HepG2 (cell line): ENCODE measurements around the gene LYST. TPM values are rescaled to one million over a fixed set of nuclear protein-coding genes. Genes with fewer than 3 reads are reported as not detected.
A peak's percentile ranks its signal among the peaks of the same experiment; 100 is the strongest.

Source experiments
- CHCHD3 ChIP-seq: sonication (generic); formaldehyde crosslinking; IDR thresholded peaks from 2 replicates; pipeline ENCODE4 v1.8.0; 2022; ENCODE audit warnings: mild to moderate bottlenecking, missing genetic modification reagents, moderate library complexity
- KLF11 ChIP-seq: IDR thresholded peaks from 2 replicates; pipeline ENCODE4 v1.6.1; 2016; ENCODE audit warnings: missing compliant biosample characterization
- MTF1 ChIP-seq: sonication (generic); formaldehyde crosslinking; IDR thresholded peaks from 2 replicates; pipeline ENCODE4 v1.5.0; 2020; ENCODE audit warnings: missing genetic modification reagents
- NCOA2 ChIP-seq: sonication (generic); formaldehyde crosslinking; IDR thresholded peaks from 2 replicates; pipeline ENCODE4 v1.8.0; 2022; ENCODE audit warnings: inconsistent platforms
- PAWR ChIP-seq: sonication (generic); formaldehyde crosslinking; IDR thresholded peaks from 2 replicates; pipeline ENCODE4 v1.4.0; 2020; ENCODE audit warnings: missing genetic modification reagents, mild to moderate bottlenecking, borderline replicate concordance
- RXRB ChIP-seq: IDR thresholded peaks from 2 replicates; pipeline ENCODE4 v1.6.1; 2016; ENCODE audit warnings: borderline replicate concordance, missing genetic modification reagents, missing compliant biosample characterization
- ZNF138 ChIP-seq: sonication (generic); formaldehyde crosslinking; IDR thresholded peaks from 2 replicates; pipeline ENCODE4 v1.5.0; 2020; ENCODE audit warnings: mild to moderate bottlenecking, low read depth, missing genetic modification reagents
- ZNF451 ChIP-seq: sonication (generic); formaldehyde crosslinking; IDR thresholded peaks from 2 replicates; pipeline ENCODE4 v1.5.0; 2020; ENCODE audit warnings: mild to moderate bottlenecking, missing genetic modification reagents
- ZNF510 ChIP-seq: sonication (generic); formaldehyde crosslinking; IDR thresholded peaks from 2 replicates; pipeline ENCODE4 v1.4.0; 2020; ENCODE audit warnings: low read depth, mild to moderate bottlenecking, missing genetic modification reagents
- ZNF543 ChIP-seq: sonication (generic); formaldehyde crosslinking; IDR thresholded peaks from 2 replicates; pipeline ENCODE4 v1.4.0; 2020; ENCODE audit warnings: mild to moderate bottlenecking, missing genetic modification reagents
- polyA plus RNA-seq, 8 experiments: library from polyadenylated mRNA; depleted of rRNA in 3 of 8; stranded (reverse) in 7 of 8; unstranded in 1 of 8; fragments of >200 nt; fragmentation: Illumina TruSeq in 4 of 8; extraction: Trizol in 4 of 8; gene quantifications; 2 replicates each; pipeline versions ENCODE4 v1.2.1 to v1.2.3, GENCODE V29; 2011 to 2016; ENCODE audit warnings: low read depth in 4 of 8, missing spikeins in 1 of 8, mixed read lengths in 1 of 8; ENCODE audit not compliant: insufficient read depth in 1 of 8
- total RNA-seq, 5 experiments: library from RNA; depleted of rRNA; stranded (reverse); fragments of >200 nt; fragmentation: Illumina TruSeq; extraction: Trizol; gene quantifications; 2 replicates each; pipeline ENCODE4 v1.2.3, GENCODE V29; 2016; ENCODE audit warnings: low read depth in 1 of 5
- TF ChIP-seq, protein P1 (sequence below): IDR thresholded peaks from 2 replicates; pipeline ENCODE4 v1.6.1; 2016; ENCODE audit warnings: mild to moderate bottlenecking, missing biosample characterization, missing genetic modification reagents
- TF ChIP-seq, protein P2 (sequence below): IDR thresholded peaks from 2 replicates; pipeline ENCODE4 v1.6.1; 2016; ENCODE audit warnings: low read depth, missing genetic modification reagents, missing compliant biosample characterization
- TF ChIP-seq, protein P3 (sequence below): sonication (generic); formaldehyde crosslinking; IDR thresholded peaks from 2 replicates; pipeline ENCODE4 v1.9.0; 2021; ENCODE audit warnings: missing genetic modification reagents, mild to moderate bottlenecking, borderline replicate concordance
- TF ChIP-seq, protein P4 (sequence below): sonication (generic); formaldehyde crosslinking; IDR thresholded peaks from 2 replicates; pipeline ENCODE4 v1.4.0; 2020; ENCODE audit warnings: mild to moderate bottlenecking, missing genetic modification reagents, borderline replicate concordance

The LYST gene
- total and polyA plus RNA-seq, 2 of the 13 experiments (the other 11 are each of a cell fraction or from before 2014, with no cell fraction given), result 0.91 to 2.5 TPM

DNA sequence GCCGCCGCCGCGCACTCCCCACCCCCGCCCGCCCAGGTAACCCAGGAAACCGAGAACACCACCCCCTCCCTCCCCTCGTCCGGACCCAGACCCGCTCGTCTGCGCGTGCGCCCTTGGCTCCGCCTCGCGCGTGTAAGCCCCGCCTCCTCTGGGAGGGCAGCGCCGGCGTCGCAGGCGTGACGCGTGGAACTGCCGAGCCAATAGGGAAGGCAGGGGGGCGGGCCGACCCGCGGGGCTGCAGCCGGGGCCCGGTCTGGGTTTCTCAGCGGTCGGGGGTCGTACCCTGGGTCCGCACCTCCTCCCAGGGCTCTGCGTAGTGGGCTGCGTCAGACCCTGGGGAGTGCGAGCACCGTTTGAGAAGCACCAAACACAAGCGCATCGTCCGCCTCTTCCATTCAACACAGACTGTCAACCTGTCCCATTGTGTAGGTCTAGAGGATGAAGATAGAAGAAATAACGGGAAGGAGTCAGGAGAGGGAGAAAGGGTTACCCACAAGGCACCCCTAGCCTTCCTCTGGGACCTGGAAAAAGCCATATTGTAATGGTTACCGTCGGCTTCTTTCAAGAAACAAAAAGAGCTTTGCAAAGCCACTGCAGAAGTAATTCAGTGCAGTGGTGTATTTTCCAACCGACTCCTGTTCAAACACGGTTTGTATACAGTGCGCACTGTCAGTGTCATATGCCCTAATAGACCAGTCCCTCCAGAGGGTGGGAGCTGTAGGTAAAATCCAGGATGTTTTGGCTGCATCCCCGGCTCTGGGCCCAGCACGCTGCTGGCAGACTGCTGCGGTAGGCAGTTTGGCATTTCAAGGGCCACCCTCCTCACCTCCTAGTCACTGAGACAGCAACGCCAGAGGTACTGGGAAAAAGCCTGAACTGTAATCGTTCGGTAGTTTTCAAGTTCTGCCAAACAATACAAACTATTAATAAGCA, 473 bp upstream of the LYST start (continued):
- 0 out of 2 replicates have a peak, but pooled peaks have one; percentile 15 for TF ChIP-seq ZNF543
- TF ChIP-seq, protein P1, sequence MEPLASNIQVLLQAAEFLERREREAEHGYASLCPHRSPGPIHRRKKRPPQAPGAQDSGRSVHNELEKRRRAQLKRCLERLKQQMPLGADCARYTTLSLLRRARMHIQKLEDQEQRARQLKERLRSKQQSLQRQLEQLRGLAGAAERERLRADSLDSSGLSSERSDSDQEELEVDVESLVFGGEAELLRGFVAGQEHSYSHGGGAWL (CRISPR knock-in tag), result no peak; the same call in 1 of the 2 replicates
- TF ChIP-seq, protein P2, sequence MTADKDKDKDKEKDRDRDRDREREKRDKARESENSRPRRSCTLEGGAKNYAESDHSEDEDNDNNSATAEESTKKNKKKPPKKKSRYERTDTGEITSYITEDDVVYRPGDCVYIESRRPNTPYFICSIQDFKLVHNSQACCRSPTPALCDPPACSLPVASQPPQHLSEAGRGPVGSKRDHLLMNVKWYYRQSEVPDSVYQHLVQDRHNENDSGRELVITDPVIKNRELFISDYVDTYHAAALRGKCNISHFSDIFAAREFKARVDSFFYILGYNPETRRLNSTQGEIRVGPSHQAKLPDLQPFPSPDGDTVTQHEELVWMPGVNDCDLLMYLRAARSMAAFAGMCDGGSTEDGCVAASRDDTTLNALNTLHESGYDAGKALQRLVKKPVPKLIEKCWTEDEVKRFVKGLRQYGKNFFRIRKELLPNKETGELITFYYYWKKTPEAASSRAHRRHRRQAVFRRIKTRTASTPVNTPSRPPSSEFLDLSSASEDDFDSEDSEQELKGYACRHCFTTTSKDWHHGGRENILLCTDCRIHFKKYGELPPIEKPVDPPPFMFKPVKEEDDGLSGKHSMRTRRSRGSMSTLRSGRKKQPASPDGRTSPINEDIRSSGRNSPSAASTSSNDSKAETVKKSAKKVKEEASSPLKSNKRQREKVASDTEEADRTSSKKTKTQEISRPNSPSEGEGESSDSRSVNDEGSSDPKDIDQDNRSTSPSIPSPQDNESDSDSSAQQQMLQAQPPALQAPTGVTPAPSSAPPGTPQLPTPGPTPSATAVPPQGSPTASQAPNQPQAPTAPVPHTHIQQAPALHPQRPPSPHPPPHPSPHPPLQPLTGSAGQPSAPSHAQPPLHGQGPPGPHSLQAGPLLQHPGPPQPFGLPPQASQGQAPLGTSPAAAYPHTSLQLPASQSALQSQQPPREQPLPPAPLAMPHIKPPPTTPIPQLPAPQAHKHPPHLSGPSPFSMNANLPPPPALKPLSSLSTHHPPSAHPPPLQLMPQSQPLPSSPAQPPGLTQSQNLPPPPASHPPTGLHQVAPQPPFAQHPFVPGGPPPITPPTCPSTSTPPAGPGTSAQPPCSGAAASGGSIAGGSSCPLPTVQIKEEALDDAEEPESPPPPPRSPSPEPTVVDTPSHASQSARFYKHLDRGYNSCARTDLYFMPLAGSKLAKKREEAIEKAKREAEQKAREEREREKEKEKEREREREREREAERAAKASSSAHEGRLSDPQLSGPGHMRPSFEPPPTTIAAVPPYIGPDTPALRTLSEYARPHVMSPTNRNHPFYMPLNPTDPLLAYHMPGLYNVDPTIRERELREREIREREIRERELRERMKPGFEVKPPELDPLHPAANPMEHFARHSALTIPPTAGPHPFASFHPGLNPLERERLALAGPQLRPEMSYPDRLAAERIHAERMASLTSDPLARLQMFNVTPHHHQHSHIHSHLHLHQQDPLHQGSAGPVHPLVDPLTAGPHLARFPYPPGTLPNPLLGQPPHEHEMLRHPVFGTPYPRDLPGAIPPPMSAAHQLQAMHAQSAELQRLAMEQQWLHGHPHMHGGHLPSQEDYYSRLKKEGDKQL (CRISPR knock-in tag), result no peak
- TF ChIP-seq PAWR (CRISPR knock-in tag), result no peak
- TF ChIP-seq CHCHD3 (CRISPR knock-in tag), result no peak
- 0 out of 2 replicates have a peak, but pooled peaks have one; percentile 58 for TF ChIP-seq ZNF451 (CRISPR knock-in tag)
- no peak for TF ChIP-seq KLF11 (CRISPR knock-in tag)
- TF ChIP-seq ZNF510, result no peak
- no peak for TF ChIP-seq MTF1 (CRISPR knock-in tag)
- no peak for TF ChIP-seq RXRB (CRISPR knock-in tag)
- TF ChIP-seq, protein P3, sequence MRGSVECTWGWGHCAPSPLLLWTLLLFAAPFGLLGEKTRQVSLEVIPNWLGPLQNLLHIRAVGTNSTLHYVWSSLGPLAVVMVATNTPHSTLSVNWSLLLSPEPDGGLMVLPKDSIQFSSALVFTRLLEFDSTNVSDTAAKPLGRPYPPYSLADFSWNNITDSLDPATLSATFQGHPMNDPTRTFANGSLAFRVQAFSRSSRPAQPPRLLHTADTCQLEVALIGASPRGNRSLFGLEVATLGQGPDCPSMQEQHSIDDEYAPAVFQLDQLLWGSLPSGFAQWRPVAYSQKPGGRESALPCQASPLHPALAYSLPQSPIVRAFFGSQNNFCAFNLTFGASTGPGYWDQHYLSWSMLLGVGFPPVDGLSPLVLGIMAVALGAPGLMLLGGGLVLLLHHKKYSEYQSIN (CRISPR knock-in tag), result no peak
- TF ChIP-seq, protein P4, sequence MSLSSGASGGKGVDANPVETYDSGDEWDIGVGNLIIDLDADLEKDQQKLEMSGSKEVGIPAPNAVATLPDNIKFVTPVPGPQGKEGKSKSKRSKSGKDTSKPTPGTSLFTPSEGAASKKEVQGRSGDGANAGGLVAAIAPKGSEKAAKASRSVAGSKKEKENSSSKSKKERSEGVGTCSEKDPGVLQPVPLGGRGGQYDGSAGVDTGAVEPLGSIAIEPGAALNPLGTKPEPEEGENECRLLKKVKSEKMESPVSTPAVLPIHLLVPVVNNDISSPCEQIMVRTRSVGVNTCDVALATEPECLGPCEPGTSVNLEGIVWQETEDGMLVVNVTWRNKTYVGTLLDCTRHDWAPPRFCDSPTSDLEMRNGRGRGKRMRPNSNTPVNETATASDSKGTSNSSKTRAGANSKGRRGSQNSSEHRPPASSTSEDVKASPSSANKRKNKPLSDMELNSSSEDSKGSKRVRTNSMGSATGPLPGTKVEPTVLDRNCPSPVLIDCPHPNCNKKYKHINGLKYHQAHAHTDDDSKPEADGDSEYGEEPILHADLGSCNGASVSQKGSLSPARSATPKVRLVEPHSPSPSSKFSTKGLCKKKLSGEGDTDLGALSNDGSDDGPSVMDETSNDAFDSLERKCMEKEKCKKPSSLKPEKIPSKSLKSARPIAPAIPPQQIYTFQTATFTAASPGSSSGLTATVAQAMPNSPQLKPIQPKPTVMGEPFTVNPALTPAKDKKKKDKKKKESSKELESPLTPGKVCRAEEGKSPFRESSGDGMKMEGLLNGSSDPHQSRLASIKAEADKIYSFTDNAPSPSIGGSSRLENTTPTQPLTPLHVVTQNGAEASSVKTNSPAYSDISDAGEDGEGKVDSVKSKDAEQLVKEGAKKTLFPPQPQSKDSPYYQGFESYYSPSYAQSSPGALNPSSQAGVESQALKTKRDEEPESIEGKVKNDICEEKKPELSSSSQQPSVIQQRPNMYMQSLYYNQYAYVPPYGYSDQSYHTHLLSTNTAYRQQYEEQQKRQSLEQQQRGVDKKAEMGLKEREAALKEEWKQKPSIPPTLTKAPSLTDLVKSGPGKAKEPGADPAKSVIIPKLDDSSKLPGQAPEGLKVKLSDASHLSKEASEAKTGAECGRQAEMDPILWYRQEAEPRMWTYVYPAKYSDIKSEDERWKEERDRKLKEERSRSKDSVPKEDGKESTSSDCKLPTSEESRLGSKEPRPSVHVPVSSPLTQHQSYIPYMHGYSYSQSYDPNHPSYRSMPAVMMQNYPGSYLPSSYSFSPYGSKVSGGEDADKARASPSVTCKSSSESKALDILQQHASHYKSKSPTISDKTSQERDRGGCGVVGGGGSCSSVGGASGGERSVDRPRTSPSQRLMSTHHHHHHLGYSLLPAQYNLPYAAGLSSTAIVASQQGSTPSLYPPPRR, result no peak
- no peak for TF ChIP-seq NCOA2 (CRISPR knock-in tag)
- no peak for TF ChIP-seq ZNF138 (CRISPR knock-in tag)
